ENCODE data around the gene TTYH3.
"Not testable (repeated sequence)": the region's sequence is repeated elsewhere in the genome, so short reads cannot be mapped to it uniquely, and the experiment has no call there.

TTYH3 gene

DNA sequence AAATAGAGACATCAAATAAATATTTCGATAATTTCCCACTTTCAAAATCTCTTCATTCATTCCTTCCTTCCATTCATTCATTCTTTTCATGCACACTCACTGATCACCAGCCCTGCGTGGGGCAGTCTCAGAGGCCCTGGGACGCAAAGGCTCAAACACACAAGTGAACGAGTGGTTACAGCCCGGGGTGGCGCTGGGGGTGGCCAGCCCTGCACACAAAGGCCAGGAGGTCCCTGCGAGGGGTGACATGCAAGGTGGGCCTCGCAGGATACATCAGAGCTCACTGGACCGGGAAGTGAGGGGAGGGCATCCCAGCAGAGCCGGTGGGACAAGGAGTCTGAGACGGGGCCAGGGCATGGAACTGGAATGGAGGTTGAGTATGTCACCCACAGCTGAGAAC lies 29.9 kb upstream of the TTYH3 start:
- DNase-seq (ENCODE audit: extremely low read depth in 1 of 2, low read depth in 1 of 2) = no peak

DNA sequence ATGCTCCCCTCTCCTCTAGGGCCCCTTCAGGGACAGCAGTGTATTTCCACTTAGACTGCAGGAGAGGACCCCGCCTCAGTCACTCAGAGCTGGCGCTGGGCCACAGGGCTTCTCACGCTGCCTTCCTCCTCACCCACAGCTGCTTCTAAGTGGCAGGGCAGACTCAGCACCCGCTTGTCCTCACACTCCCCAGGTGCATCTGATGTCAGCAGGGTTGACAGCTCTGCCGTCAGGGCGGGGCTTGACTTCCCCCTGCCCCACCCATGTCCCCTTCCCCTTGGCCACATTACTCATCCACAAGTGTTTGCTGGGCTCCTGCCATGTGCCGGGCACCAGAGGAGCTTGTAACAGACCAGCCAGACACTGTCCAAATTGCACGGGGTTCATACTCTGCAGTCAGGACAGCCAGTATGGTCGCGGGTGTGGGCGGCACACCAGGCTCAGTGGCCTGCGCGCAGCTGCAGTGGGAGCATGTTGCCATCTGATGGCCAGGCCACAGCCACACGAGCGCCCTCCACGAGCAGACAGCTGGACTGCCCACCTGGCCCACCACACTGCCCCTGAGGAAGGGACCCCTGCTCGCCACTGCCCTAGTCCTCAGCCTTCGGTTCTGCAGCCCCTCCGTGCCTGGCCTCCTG lies 29.3 kb upstream of the TTYH3 start:
- no peak for DNase-seq (ENCODE audit: extremely low read depth in 1 of 2, low read depth in 1 of 2)

DNA sequence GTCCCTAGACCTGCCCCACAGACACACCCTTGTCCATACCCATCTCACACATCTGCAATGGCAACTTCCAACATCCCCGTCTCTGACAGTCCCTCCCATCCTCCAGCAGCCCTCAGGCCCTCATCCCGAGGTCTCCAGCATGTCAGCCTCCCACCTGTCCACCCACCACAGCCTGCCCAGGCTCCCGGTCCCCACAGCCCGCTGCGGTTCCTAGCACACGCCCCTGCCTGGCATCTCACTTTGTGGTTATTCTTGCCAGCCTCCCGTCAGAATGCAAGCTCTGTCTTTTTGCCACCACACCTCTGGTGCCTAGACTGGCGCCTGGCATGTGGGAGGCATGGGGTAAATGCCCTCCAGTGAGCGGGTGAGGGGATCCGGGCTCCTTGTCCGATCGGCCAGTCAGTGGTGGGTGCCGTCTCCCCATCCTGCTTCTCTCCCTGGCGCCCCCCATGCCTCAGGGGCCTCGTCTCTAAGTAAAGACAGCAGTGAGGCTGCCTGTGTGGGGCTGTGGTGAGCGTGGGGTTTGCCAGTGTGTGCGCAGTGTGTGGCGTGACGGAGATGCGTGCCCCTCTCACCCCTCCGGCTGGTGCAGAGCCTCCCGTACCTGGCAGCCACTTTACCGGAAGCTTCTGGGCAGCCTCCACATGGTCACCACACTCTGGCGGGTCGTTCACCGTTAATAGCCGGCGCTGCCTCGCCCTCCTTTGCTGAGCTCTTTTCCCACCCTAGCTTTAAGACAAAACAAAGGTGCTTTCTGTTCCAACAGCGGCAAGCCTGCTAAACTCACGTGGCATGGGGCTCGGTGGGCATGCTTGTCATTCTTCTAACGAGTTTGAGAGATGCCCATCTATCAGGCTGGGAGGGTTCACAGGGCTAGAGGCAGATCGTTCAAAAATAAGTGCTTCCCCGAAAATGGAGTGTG lies 28.5 kb upstream of the TTYH3 start:
- DNase-seq (ENCODE audit: extremely low read depth in 1 of 2, low read depth in 1 of 2) = no peak

DNA sequence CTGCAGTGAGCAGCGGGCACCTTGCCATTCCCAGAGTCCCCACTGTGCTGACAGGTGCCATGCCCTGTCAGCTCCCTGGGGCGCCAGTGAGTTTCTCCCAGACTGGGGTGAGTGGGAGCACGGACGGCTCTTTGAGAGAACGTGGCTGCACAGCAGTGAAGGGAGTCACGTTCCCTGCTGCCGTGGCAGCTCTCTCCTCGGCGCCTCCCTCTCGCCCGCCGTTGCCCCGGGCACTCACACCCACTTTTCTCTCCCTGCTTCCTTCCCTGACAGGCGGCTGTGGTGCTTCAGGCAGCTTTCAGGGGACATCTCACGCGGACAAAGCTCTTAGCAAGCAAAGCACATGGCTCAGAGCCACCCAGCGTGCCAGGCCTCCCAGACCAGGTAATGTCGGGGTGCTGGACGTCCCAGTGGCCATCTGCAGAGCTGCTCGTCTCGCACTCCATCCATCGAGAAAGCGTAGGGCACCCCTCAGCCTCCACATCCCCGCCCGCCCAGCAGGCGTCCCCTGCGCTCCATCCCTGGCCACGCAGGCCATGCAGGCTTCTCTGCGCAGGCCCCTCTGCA lies 27.1 kb upstream of the TTYH3 start:
- no peak for DNase-seq (ENCODE audit: extremely low read depth in 1 of 2, low read depth in 1 of 2)

DNA sequence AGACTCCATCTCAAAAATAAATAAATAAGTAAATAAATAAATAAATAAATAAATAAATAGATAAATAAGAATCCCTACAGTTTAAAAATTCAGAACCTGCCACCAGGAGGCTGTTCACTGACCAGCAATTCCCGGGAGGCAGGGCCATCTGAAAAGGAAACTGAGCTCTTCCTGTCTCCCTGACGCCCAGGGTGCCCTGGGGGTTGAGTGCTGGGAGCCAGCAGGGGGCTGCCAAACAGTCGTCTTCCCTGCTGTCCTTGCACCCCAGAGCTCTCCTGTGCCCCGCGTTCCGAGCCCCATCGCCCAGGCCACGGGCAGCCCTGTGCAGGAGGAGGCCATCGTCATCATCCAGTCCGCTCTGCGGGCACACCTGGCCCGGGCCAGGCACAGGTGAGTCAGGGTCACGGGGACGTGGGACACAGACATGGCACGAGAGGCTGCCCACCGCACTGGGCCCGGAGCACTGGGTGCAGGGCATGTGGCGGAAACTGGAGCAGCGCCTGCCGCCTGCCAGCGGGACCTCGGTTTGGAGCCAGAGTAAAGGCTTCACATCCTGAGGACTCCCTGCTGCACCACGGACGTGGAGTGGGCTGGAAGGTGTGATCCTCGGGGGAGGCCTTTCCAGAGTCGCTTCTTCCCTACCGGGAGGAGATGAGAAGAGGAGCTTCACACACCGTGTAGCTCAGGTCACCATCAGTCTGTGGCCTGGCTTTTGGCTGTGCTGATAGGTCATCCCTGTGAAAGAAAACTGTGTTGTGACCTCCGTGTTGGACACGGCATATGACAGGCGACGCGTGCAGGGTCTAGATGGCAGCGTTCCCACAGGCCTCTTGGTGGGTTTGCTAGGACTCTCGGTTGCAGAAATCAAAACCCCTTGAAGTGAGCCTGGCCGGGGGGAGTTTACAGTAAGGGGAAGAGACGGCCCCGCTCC lies 25.9 kb upstream of the TTYH3 start:
- DNase-seq (ENCODE audit: extremely low read depth in 1 of 2, low read depth in 1 of 2) = no peak

DNA sequence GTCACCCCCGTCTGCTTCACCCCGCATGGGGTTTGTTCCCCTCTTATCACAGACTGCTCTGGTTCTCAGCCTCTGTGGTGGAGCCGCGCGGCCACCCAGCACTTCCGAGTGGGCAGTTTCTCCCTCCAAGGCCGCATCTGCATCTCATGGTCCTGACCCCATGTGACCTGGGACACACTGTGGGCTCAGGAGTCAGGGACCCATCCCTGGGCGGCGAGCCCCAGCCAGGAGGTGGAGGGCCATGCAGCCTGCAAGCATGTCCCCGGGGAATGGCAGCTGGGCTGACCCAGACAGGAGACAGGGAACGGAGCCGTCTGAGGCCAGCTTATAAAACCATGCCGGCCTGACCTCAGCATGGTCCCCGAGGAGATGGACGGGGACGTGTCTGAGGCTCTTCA lies 25.2 kb upstream of the TTYH3 start:
- no peak for DNase-seq (ENCODE audit: extremely low read depth in 1 of 2, low read depth in 1 of 2)

DNA sequence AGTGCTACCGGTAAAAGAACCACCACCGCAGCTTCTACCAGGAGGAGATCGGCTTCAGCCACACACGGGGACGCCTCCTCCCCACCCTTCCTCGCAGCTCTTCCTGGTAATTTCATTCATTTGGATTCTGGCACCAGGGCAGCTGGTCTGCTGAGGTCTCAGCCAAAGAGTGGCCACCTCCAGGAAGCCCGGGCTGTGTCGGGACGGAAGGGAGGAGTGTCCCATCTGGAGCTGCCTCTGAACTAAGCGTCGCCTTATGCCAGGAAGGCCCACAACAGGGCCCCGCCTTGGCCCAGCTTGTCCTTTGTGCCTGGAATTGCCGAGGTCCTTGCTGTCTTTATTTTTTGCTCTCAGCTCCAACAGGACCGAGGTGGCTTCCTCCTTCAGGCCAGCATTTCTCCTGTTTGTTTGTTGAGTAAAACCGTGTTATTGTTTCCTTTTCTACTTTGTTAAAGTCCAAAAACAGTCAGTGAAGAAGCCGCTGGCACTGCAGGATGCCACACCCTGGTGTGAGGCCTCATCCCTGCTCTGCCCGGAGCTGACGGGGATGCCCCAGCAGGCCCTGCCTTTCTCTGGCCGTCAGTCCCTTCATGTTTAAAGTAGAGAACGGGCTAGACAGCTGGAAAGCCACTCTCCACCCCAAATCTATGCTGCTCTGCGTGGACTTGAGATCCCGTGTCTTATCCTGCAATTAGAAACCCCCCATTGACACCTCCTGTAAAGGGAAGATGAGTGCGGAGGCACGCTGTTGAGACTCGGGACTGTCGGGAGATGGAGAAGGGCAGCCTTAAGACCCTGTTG lies 24.5 kb upstream of the TTYH3 start:
- no peak for DNase-seq (ENCODE audit: extremely low read depth in 1 of 2, low read depth in 1 of 2)

DNA sequence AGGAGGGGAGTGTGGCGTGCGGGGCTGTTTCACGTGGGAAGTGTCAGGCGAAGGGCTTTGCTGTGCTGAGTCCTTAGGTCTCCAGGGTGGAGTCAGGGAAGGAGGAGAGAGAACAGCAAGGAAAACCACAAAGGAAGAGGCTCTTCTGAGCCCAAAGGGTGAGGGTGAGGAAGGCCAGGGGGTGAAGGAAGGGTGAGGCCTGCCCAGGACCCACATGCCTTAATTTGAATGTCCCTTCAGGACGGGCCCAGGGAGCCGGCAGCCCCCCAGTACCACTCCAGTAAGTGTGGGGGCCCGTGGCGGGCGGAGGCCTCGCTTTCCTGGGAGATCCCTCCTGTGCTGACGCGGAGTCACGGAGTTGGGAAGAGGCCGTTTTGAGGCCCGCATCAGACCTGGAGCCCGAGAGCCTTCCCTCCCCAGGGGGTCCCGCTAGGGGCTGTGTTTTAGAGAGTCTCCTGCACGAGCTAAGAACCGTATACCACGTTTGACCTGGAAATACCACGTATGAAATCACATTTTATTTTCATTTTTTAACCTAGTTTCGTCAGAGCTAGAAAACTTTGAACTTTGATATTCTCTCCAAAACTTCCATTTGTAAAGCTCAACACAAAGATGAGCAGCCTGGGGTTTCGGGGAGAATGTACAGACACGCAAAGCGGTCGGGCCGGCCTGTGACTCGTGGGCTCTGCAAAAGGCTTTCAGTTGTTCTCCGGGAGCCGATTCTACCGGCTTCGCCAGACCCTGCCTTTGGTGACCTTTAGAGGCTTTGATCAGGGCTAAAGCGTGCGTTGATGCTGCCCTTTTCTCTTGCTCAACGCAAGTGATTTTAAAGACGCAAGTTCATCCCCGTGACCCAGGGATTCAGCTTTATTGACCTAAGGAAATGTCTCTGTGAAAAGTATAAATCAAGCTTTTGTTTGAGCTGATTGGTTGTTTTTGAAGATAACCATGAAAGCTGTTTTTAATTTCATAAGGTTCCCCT lies 23.6 kb upstream of the TTYH3 start:
- no peak for DNase-seq (ENCODE audit: extremely low read depth in 1 of 2, low read depth in 1 of 2)

DNA sequence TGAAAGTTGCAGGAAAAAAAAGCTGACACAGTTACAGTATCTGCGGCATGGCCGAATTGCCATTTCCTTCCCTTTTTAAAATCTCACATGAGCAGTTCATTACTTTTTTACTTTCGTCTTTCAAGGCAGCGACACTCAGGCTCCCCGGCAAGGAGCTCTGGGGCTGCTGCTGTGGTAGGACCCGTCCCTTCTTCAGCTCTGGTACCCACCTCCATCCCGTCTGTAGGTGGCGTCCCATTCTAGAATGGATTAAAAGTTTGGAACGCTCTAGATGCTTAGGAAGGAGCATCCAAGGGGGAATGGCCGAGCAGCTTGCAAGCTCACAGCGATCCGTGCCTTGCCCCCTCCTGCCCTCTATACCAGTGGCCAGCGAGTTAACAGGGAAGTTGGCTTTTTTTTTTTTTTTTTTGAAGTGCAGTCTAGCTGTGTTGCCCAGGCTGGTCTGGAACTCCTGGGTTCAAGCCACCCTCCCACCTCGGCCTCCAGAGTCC lies 22.8 kb upstream of the TTYH3 start:
- no peak for DNase-seq (ENCODE audit: extremely low read depth in 1 of 2, low read depth in 1 of 2)

DNA sequence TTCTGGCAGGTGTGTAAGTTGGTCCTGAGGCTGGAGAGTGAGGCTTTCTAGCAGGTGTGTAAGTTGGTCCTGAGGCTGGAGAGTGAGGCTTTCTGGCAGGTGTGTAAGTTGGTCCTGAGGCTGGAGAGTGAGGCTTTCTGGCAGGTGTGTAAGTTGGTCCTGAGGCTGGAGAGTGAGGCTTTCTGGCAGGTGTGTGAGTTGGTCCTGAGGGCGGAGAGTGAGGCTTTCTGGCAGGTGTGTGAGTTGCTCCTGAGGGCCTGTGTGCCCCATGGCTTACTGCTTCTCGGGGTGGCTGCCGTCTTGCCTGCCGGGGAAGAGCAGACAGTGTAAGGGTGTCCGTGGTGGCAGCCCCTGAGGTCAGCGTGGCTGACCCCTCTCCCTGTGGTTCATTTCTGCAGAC lies 22.1 kb upstream of the TTYH3 start:
- DNase-seq (ENCODE audit: extremely low read depth in 1 of 2, low read depth in 1 of 2) = not testable (repeated sequence)

DNA sequence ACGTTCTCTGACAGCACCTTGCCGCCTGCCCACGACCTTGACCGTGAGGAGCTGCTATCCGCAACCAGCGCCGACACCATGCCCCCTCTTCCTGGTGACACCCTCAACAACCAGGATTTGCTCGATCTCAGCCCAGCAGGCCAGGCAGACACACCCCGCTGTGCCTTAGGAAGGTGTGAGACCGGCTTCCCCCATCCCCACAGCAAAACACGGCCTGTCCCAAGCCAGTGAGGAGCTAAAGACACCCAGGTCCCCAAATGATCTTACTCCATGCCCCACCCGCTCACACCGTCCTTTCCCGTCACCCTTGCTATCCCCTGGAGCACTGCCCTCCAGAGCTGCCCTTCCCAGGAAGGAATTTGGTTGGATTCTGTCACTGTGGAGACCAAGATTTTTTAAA lies 21.3 kb upstream of the TTYH3 start:
- no peak for DNase-seq (ENCODE audit: extremely low read depth in 1 of 2, low read depth in 1 of 2)

DNA sequence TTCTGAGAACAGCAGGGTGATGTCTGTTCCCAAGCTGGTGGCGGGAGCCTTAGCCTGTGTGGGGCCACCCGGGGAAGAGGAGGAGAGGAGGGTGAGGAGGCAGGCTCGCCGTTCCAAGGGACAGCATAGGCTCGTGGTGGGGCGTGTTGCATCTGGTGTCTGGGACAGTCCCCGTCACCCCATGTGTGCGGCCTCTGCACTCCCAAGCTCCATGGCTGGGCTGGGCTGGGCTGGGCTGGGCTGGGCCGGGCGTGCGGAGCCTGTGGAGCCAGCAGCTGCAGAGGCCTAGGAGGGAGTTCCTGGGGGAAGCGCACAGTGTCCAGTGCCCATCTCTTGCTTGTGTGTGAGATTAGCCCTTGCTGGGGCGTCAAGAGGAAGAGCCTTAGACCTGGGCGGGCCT lies 20.9 kb upstream of the TTYH3 start:
- no peak for DNase-seq (ENCODE audit: extremely low read depth in 1 of 2, low read depth in 1 of 2)

DNA sequence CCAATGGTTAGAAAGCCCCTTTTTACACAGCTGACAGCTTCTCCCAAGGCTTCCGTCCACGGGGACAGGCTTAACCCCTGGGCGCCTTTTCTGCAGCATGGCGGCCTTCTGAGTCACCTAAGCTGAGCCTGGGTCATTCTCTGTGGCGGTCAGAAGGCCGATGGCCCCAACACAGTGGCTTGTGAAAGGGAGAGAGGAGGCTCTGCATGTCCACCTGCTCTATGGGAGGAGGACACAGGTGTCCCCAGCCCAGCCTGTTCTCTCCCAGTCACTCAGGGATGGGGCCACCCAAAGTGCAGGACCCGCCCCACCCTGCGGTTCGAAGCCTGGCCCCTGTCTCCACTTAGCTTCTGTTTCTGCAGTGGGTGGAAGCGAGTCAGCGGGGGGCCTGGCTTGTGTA lies 20.4 kb upstream of the TTYH3 start:
- no peak for DNase-seq (ENCODE audit: extremely low read depth in 1 of 2, low read depth in 1 of 2)

DNA sequence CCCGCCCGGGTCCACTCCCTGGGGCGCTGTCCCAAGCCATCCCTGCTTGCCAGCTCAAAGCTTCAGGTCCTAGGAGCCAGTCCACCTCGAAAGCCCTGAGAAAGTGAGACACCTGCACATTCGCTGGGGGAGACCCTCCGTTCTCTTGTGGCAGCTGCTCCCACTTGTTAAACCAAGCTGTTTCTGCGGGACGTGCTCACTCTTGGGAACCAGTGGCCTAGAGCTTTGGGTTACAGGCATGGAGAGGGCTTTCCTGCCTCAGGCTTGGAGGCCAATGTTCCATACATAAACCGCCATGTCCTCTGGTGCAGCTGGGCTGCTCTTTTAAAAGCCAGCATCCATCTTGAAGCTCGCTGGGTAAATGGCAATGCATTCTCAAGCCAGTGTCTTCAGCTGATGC lies 19.9 kb upstream of the TTYH3 start:
- DNase-seq (ENCODE audit: extremely low read depth in 1 of 2, low read depth in 1 of 2) = no peak

DNA sequence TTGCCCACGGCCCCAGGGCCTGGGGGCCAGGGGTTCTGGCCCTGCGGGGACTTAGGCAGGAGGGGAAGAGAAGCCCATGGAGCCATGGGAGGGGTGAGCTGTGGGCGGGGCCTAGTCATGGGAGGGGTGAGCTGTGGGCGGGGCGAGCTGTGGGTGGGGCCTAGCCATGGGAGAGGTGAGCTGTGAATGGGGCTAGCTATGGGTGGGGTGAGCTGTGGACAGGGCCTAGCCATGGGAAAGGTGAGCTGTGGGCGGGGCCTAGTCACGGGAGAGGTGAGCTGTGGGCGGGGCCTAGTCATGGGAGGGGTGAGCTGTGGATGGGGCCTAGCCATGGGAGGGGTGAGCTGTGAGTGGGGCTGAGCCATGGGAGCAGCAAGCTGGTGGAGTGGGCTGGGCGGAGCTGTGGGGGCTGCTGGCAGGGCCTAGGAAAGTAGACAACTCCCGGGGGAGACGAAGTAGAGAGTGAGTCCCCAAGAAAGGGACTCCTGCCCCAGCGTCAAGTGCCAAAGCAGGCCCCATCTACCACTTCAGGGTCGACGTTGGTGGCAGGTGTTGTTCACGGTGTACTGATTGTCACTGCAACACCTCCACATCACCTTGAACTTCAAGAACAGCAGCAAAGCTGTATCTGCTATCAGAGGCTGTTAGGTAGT lies 19.2 kb upstream of the TTYH3 start:
- no peak for DNase-seq (ENCODE audit: extremely low read depth in 1 of 2, low read depth in 1 of 2)

DNA sequence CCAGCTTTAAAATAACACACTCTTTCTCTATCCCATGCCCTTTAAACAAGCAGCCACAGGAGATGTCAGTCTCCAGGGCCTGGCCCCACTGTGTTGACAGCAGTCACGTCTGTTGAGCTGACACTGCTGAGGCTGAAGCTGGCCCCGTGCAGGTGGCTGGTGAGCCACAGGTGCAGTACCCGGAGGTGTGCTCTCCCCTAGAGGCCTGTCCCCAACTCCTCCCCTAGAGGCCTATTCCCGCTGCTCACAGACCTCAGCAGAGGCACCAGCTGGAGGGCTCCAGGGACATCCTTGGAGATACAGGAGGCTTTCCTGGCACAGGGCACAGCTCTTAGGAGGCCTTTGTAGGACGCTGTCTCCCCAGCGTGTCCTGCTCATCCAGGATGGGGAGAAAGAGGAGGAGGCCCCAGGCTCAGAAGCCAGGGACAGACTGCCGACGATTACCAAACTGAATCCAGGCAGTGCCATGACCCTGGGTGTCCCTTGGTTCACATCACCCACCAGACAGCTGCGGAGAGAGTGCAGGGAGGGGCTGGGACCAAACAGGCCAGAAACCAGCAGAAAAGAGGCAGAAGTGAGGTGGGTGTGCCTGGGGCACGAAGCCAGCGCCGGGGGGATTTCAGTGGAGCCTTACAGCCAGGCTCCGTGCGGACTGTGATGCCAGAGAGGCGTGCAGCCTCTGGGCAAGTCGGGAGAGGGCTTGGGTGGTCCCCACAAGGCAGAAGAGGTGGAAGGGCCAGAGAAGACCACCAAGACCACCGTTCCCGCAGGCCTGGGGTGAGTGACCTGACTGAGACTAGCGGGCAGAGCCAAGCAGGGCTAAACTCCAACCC lies 18.5 kb upstream of the TTYH3 start:
- DNase-seq (ENCODE audit: extremely low read depth in 1 of 2, low read depth in 1 of 2) = no peak

DNA sequence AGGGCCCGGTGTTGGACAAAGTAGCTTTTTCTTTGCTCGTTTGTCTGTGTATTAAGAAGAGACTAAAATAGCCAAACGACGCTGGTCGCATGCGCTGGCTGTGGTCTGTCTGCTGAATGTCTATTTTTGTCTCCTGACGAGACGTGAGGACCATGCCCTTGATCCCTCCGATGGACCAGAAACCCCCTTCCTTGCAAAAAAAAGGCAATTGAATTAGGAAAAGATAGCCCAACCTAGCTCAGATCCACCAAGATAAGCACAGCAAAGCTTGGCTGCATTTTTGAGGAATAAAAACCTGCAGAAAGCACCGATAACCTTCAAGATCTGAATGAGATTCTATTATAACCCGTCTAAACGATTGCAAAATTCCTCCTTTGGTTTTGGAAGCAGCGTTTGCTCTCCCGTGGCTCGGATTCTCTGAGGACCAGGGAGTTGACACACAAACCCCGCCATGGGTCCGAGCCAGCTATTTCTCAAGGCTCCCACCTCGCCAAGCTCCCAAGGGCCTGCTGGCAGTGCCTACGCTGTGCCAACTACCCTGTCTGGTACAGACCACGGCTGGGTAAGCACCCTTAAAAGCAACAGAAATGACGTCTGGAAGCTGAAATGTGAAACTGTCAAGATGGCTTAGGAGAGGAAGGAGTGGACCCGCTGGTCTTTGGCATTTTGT lies 17.7 kb upstream of the TTYH3 start:
- DNase-seq (ENCODE audit: extremely low read depth in 1 of 2, low read depth in 1 of 2) = no peak
